LHCN-M2 (cell line): ENCODE results near the gene NDFIP1. TPM values are rescaled to one million over a fixed set of nuclear protein-coding genes. Genes with fewer than 3 reads are reported as not detected.
"Not testable (repeated sequence)": the region's sequence is repeated elsewhere in the genome, so short reads cannot be mapped to it uniquely, and the experiment has no call there.

Source experiments
- DNase-seq: peaks from one replicate; pipeline ENCODE4 v3.0.0-alpha.2; 2012; ENCODE audit warnings: low read depth
- total RNA-seq: library from RNA; depleted of rRNA; stranded (reverse); fragments of >200 nt; gene quantifications from 2 replicates; pipeline ENCODE4 v1.2.3, GENCODE V29; 2014

The NDFIP1 gene
- total RNA-seq, 1 experiment from 2014 or later = 43.5 TPM

GRCh38 chr5:142153674-142154448 is 45.3 kb downstream of the NDFIP1 start:
- no peak for DNase-seq

- not testable (repeated sequence) for DNase-seq
Measured at GRCh38 chr5:142154449-142154841, 45.9 kb downstream of the NDFIP1 start.

- no peak for DNase-seq
Measured at GRCh38 chr5:142156839-142157463, 48.4 kb downstream of the NDFIP1 start.

GRCh38 chr5:142159354-142159753 is 50.8 kb downstream of the NDFIP1 start:
- no peak for DNase-seq

- DNase-seq = no peak
Measured at GRCh38 chr5:142164315-142164714, 55.7 kb downstream of the NDFIP1 start.

GRCh38 chr5:142166754-142167153 is 58.2 kb downstream of the NDFIP1 start:
- DNase-seq = no peak

- no peak for DNase-seq
Measured at GRCh38 chr5:142167458-142167857, 58.9 kb downstream of the NDFIP1 start.

- no peak for DNase-seq
Measured at GRCh38 chr5:142168365-142168764, 59.8 kb downstream of the NDFIP1 start.

- no peak for DNase-seq
Measured at GRCh38 chr5:142170254-142170953, 61.8 kb downstream of the NDFIP1 start.

GRCh38 chr5:142171270-142171669 is 62.7 kb downstream of the NDFIP1 start:
- DNase-seq = no peak

- peak; percentile 58 for DNase-seq
Measured at GRCh38 chr5:142175039-142175438, 66.5 kb downstream of the NDFIP1 start.

- DNase-seq = no peak
Measured at GRCh38 chr5:142175461-142176142, 67.0 kb downstream of the NDFIP1 start.

- no peak for DNase-seq
Measured at GRCh38 chr5:142176255-142176654, 67.7 kb downstream of the NDFIP1 start.

- no peak for DNase-seq
Measured at GRCh38 chr5:142178651-142179050, 70.1 kb downstream of the NDFIP1 start.

GRCh38 chr5:142179776-142180387 is 71.3 kb downstream of the NDFIP1 start:
- DNase-seq = no peak

GRCh38 chr5:142181096-142181495 is 72.5 kb downstream of the NDFIP1 start:
- DNase-seq = no peak

GRCh38 chr5:142181547-142182163 is 73.1 kb downstream of the NDFIP1 start:
- no peak for DNase-seq

- DNase-seq = no peak
Measured at GRCh38 chr5:142182840-142183239, 74.3 kb downstream of the NDFIP1 start.

- no peak for DNase-seq
Measured at GRCh38 chr5:142183561-142183960, 75.0 kb downstream of the NDFIP1 start.

- no peak for DNase-seq
Measured at GRCh38 chr5:142184988-142185387, 76.4 kb downstream of the NDFIP1 start.

GRCh38 chr5:142186514-142186856 is 77.9 kb downstream of the NDFIP1 start:
- DNase-seq = no peak
